ENCODE measurements around the gene CLSTN2.

The CLSTN2 gene

DNA sequence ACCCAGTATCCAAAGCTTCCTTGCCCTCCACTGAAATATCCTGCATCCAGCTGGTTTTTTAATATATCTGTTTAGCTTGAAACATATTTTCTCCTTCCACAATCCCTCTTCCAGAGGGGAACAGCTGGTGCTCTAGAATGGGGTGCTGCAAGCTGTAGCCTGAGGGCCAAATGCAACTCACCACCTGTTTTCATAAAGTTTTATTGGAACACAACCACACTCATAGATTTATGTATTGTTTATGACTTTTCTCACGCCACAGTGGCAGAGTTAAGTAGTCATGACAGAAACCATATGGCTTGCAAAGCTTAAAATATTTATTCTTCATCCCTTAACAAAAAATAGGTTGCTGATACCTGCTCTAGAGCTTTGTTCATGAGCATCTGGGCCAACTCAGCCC is 298.7 kb downstream of the CLSTN2 start:
- H3K27ac ChIP-seq = no peak overlapping the region
- no peaks in the 10 kb centered on the region for H3K4me1 ChIP-seq
- no peaks in the 10 kb centered on the region for H3K36me3 ChIP-seq
- H3K9ac ChIP-seq = no peak overlapping the region
- no peak overlapping the region for H3K4me3 ChIP-seq
- H4K20me1 ChIP-seq = no peaks in the 10 kb centered on the region
- TF ChIP-seq Cebpa-rat (IDR thresholded peaks at IDR 0.05) = no peak
- peaks cover 0 to 10% (median 5%) of the 10 kb centered on the region in 11 experiments; a peak in 16 of 22 replicates for H3K9me3 ChIP-seq (replicated peaks in 1 of 11)
- H3K27me3 ChIP-seq = no peaks in the 10 kb centered on the region
- no peak overlapping the region for H3K4me2 ChIP-seq

DNA sequence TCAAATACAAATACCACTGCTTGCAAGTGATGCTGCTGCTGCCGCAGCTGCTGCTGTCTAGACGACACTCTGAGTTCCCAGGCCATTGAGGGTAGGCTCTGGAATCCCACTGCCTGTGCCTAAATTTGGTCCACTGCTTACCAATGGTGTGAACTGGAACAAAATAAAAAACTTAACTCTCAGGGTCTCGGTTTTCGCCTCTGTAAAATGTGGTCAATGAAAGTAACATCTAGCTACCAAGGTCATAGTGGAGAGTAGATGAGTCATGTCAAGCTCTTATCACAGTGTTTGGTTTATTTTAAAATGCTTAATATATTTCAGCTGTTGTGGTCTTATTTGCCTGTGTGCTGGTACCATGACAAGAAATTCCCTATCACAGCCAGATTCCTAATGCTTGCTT is 299.3 kb downstream of the CLSTN2 start:
- peaks cover 0 to 4% (median 0%) of the 10 kb centered on the region in 11 experiments; a peak in 3 of 22 replicates for H3K9me3 ChIP-seq (replicated peaks in 1 of 11)
- no peak overlapping the region for H3K4me3 ChIP-seq
- H4K20me1 ChIP-seq = no peaks in the 10 kb centered on the region
- H3K4me1 ChIP-seq = no peaks in the 10 kb centered on the region
- no peaks in the 10 kb centered on the region for H3K36me3 ChIP-seq
- H3K27me3 ChIP-seq = no peaks in the 10 kb centered on the region
- TF ChIP-seq Cebpa-rat (IDR thresholded peaks at IDR 0.05) = no peak
- no peak overlapping the region for H3K27ac ChIP-seq
- no peak overlapping the region for H3K9ac ChIP-seq
- no peak overlapping the region for H3K4me2 ChIP-seq

DNA sequence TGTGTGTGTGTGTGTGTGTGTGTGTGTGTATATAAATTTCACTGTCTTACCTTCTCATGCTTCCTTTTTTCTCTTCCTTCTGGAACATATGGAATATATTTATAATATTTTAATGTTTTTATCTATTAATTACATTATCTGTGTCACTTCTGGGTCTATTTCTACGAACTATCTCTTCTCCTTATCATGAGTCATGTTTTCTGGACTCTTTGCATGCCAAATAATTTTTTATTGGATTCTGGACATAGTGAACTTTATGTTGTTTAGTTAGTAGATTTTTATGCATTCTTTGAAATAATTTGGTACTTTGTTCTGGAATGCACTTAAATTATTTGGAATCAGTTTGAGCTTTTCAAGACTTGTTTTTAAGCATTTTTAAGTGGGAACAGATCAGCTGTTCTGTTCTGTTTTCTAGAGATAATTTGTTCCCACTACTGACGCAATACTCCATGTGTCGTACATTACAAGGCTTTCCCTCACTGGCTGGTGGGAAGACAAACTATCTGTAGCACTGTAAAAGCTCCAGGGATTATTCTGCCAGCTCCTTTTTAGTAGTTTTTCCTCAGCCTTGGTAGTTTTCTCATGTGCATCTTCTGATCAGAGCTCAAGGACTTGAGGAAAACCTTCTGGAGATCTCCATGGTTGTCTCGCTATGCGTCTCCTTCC is 302.0 kb downstream of the CLSTN2 start:
- no peaks in the 10 kb centered on the region for H4K20me1 ChIP-seq
- no peak overlapping the region for H3K4me3 ChIP-seq
- TF ChIP-seq Cebpa-rat (IDR thresholded peaks at IDR 0.05) = no peak
- no peak overlapping the region for H3K9ac ChIP-seq
- H3K4me2 ChIP-seq = no peak overlapping the region
- H3K27ac ChIP-seq = no peak overlapping the region
- H3K27me3 ChIP-seq = no peaks in the 10 kb centered on the region
- H3K4me1 ChIP-seq = no peaks in the 10 kb centered on the region
- H3K36me3 ChIP-seq = no peaks in the 10 kb centered on the region
- H3K9me3 ChIP-seq (replicated peaks in 1 of 11) = no peaks in the 10 kb centered on the region

DNA sequence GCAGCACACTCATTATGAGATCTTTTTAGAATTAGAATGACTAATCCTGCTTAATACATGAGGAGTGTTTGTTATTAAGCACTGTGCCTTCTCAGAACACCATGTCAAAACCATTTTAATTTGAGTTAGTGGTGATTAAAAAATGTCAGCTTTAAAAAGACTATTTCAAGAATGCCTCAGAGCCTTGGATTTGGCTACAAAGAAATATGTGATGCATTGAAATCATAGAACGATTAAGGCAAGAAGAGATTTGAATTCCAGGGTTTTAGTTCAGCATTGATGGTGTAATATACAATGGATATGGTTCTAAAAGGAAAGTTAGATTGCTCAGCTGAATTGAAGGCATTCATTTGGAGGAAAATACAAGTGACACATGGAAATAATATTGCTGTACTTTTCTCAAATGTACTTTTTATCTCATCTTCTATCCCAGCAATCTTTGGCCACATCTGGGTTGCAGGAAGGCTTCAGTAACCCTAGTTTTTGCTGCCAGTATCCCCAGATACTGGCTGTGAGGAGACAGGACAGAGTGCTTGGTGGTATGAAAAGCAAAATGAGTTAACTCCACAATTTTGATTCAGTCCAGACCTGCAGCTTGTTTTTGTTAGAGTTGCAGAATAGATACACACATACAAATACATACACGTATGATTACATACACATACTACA is 303.8 kb downstream of the CLSTN2 start:
- Histone ChIP-seq H3K4me1 (no peaks in the 10 kb centered on the region), H3K9me3 (replicated peaks in 1 of 11) (no peaks in the 10 kb centered on the region), H3K27ac (no peak overlapping the region), H3K9ac (no peak overlapping the region), H3K4me3 (no peak overlapping the region), H3K27me3 (no peaks in the 10 kb centered on the region), H4K20me1 (no peaks in the 10 kb centered on the region), H3K36me3 (no peaks in the 10 kb centered on the region), H3K4me2 (no peak overlapping the region)
- TF ChIP-seq Cebpa-rat (IDR thresholded peaks at IDR 0.05) = no peak

DNA sequence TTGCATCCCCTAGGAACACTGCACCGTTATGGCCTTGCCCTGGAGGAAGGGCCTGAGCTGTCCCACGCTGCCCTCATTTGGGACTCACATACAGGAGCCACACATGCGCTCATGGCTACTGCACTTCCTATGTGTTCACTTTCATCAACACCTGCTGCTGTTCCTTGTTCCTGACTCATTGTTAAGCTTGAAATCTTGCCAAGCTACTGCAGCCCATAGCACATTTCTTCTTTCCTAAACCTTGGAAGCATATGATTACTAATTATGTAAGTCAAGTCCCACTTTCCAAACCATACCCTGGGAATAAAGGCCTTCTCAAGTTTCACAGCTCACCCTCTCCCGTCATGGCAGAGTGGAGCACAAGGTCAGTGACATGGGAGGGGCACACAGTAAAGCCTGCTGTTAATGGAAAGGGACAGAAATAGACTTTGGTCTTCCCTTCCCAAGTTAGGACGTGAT is 307.9 kb downstream of the CLSTN2 start:
- H3K27ac ChIP-seq = no peak overlapping the region
- H3K9ac ChIP-seq = no peak overlapping the region
- no peaks in the 10 kb centered on the region for H3K36me3 ChIP-seq
- H4K20me1 ChIP-seq = no peaks in the 10 kb centered on the region
- no peaks in the 10 kb centered on the region for H3K4me1 ChIP-seq
- no peaks in the 10 kb centered on the region for H3K27me3 ChIP-seq
- TF ChIP-seq Cebpa-rat (IDR thresholded peaks at IDR 0.05) = no peak
- no peak overlapping the region for H3K4me2 ChIP-seq
- no peak overlapping the region for H3K4me3 ChIP-seq
- H3K9me3 ChIP-seq (replicated peaks in 1 of 11) = no peaks in the 10 kb centered on the region

DNA sequence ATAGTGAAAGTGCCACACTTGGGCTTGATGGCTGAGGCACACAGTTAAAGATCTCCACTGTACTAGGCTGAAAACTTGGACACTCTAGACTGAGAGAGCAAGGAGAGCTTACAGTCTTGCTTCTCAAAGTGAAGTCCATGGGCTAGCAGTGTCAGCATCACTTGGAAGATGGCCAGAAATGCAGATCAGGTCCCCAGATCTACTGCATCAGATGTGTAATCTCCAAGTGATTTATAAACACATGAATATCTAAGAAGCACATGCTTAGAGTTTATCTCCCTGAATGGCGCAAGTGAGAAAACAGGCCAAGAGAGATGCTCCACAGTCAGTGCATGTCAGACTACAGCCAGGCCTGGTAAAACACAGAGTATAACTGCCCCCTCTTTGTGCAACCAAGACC is 308.6 kb downstream of the CLSTN2 start:
- no peaks in the 10 kb centered on the region for H3K27me3 ChIP-seq
- H3K4me2 ChIP-seq = no peak overlapping the region
- no peaks in the 10 kb centered on the region for H3K9me3 ChIP-seq (replicated peaks in 1 of 11)
- H3K4me1 ChIP-seq = no peaks in the 10 kb centered on the region
- no peak overlapping the region for H3K9ac ChIP-seq
- H4K20me1 ChIP-seq = no peaks in the 10 kb centered on the region
- H3K4me3 ChIP-seq = no peak overlapping the region
- no peak for TF ChIP-seq Cebpa-rat (IDR thresholded peaks at IDR 0.05)
- no peak overlapping the region for H3K27ac ChIP-seq
- no peaks in the 10 kb centered on the region for H3K36me3 ChIP-seq

DNA sequence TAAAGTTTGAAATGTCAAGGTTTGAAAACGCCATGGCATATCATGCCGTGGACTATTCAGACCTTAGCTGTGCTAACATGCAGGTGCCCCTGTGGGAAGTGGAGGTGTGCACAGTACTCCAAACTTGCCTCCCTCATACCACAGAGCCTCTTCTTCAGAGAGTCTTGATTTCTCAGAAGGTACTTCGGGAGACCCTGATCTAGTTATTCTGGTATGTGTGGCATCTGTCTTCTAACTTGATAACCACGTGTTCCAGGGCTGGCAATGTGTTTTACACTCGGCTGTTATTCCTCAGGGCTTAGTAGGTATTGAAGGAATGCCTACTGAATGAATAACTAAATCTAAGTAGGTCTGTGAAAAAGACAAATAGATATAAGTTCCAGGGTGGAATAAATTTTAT is 309.9 kb downstream of the CLSTN2 start:
- Histone ChIP-seq H3K4me1 (no peaks in the 10 kb centered on the region), H3K9ac (no peak overlapping the region), H3K9me3 (replicated peaks in 1 of 11) (no peaks in the 10 kb centered on the region), H3K36me3 (no peaks in the 10 kb centered on the region), H3K4me3 (no peak overlapping the region), H3K4me2 (no peak overlapping the region), H4K20me1 (no peaks in the 10 kb centered on the region), H3K27ac (no peak overlapping the region), H3K27me3 (no peaks in the 10 kb centered on the region)
- no peak for TF ChIP-seq Cebpa-rat (IDR thresholded peaks at IDR 0.05)

DNA sequence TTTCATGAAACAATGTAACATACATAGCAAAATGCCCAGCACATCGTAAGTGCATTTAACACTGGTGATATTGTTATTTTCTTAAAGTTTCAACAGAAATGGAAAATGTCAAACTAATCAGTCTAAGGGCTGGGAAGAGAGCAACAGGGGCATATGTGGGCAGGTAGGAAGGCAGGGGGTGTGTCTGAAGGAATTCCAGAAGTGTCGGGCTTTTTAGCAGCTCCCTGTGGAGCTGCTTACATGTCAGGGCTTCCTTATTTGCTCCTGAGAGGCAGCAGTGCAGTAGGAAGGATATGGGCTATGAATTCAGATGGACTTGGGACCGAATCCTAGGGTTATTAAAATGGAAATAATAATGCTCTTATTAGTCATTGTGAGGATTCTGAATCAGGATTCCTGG is 311.6 kb downstream of the CLSTN2 start:
- H3K9me3 ChIP-seq (replicated peaks in 1 of 11) = no peaks in the 10 kb centered on the region
- H3K27me3 ChIP-seq = no peaks in the 10 kb centered on the region
- H3K4me2 ChIP-seq = no peak overlapping the region
- no peak overlapping the region for H3K27ac ChIP-seq
- H3K4me3 ChIP-seq = no peak overlapping the region
- no peaks in the 10 kb centered on the region for H3K36me3 ChIP-seq
- no peaks in the 10 kb centered on the region for H3K4me1 ChIP-seq
- no peaks in the 10 kb centered on the region for H4K20me1 ChIP-seq
- TF ChIP-seq Cebpa-rat (IDR thresholded peaks at IDR 0.05) = no peak
- no peak overlapping the region for H3K9ac ChIP-seq

DNA sequence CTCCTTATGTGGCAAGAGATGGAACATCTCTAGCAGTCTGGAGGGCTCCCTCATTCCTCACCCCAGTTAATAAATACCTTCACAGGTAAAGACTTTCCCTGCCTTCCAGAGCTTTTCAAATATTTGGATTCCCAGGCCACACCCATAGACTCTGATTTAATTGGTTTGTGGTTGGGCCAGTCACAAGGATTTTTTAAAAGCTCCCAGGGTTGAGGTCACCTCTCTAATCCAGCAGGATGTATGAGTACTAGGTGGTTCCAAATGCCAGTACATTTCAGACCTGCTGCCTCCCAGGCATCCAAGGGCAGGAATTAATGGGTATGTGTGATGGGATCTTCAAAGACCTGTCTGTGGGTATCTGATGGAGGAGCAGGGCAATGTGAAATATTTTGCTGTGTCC is 312.8 kb downstream of the CLSTN2 start:
- H3K36me3 ChIP-seq = no peaks in the 10 kb centered on the region
- no peak overlapping the region for H3K4me3 ChIP-seq
- no peak for TF ChIP-seq Cebpa-rat (IDR thresholded peaks at IDR 0.05)
- no peaks in the 10 kb centered on the region for H3K4me1 ChIP-seq
- H3K9me3 ChIP-seq (replicated peaks in 1 of 11) = no peaks in the 10 kb centered on the region
- no peak overlapping the region for H3K27ac ChIP-seq
- no peaks in the 10 kb centered on the region for H3K27me3 ChIP-seq
- no peaks in the 10 kb centered on the region for H4K20me1 ChIP-seq
- no peak overlapping the region for H3K9ac ChIP-seq
- H3K4me2 ChIP-seq = no peak overlapping the region

DNA sequence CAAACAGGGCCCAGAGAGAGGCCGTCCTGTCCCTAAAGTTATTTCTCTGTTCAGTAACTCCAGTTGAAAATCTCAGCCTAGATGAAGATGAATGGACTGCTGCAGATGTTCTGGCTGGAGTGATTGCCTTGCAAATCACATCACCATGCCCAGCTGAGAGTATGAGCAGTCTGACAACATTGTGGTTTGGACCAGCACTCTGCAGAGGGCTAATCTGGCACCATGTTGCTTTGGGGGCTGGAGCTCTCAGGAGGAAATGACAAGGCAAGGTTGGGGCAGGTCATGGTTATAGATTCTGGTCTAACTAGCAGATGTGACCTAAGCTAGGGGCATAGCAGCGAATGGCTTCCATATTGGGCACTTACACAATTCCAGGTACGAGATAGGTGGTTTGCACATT is 314.2 kb downstream of the CLSTN2 start:
- Histone ChIP-seq H3K4me1 (no peaks in the 10 kb centered on the region), H3K27ac (no peak overlapping the region), H3K9ac (no peak overlapping the region), H3K4me3 (no peak overlapping the region), H3K9me3 (replicated peaks in 1 of 11) (no peaks in the 10 kb centered on the region), H4K20me1 (no peaks in the 10 kb centered on the region), H3K27me3 (no peaks in the 10 kb centered on the region), H3K36me3 (no peaks in the 10 kb centered on the region), H3K4me2 (no peak overlapping the region)
- TF ChIP-seq Cebpa-rat (IDR thresholded peaks at IDR 0.05) = no peak
